ENCODE results near the gene LOX. TPM values are rescaled to one million over a fixed set of nuclear protein-coding genes. Genes with fewer than 3 reads are reported as not detected.

Gene LOX
- total RNA-seq, 1 experiment from 2014 or later = 0.79 TPM

GRCh38 chr5:122081541-122081940 is 3.5 kb upstream of the LOX start:
- Histone ChIP-seq H3K27me3 (ENCODE audit: insufficient read depth, low read length) (peaks cover 15% of the 10 kb centered on the region; the same call in 1 of the 2 replicates), H2AK5ac (ENCODE audit: insufficient read length, low read length) (no peak overlapping the region), H2BK120ac (ENCODE audit: low read depth, low read length, poor library complexity, severe bottlenecking) (no peak overlapping the region), H3K9ac (ENCODE audit: extremely low read depth, insufficient read length, low read length) (no peak overlapping the region), H3K18ac (ENCODE audit: insufficient read length, low read depth, low read length) (no peak overlapping the region), H3K23me2 (ENCODE audit: insufficient read length, low read depth, low read length, poor library complexity, severe bottlenecking) (peaks cover 17% of the 10 kb centered on the region), H3K79me1 (ENCODE audit: insufficient read depth, low read depth, low read length, poor library complexity, severe bottlenecking) (no peaks in the 10 kb centered on the region), H3K4me2 (ENCODE audit: insufficient read depth, insufficient read length, low read length) (no peak overlapping the region), H3K79me2 (ENCODE audit: insufficient read depth, low read length) (no peaks in the 10 kb centered on the region), H3K23ac (ENCODE audit: insufficient read length, low read depth, low read length) (no peak overlapping the region), H3K4me1 (ENCODE audit: insufficient read depth, low read length) (no peaks in the 10 kb centered on the region), H2AFZ (ENCODE audit: low read length) (no peak overlapping the region), H3T11ph (ENCODE audit: low read length) (no peak overlapping the region), H4K8ac (replicated peaks; ENCODE audit: insufficient read length, low read depth, low read length) (no peak overlapping the region), H3K14ac (ENCODE audit: insufficient read depth, low read length) (no peak overlapping the region), H2BK5ac (ENCODE audit: insufficient read length, low read length) (no peak overlapping the region), H3K4ac (ENCODE audit: low read depth, low read length) (no peak overlapping the region), H2BK15ac (ENCODE audit: low read depth, low read length) (no peak overlapping the region), H2BK12ac (ENCODE audit: insufficient read length, low read depth, low read length) (no peak overlapping the region), H4K91ac (ENCODE audit: insufficient read length, low read depth, low read length) (no peak overlapping the region), H3K27ac (ENCODE audit: insufficient read length, low read depth, low read length) (no peak overlapping the region), H3K9me3 (ENCODE audit: control insufficient read depth, low read depth, low read length) (no peaks in the 10 kb centered on the region), H4K5ac (ENCODE audit: insufficient read length, low read depth, low read length) (no peak overlapping the region), H4K20me1 (ENCODE audit: control insufficient read depth, insufficient read depth, insufficient read length) (no peaks in the 10 kb centered on the region), H3K56ac (ENCODE audit: insufficient read length, low read depth, low read length) (no peak overlapping the region), H2BK20ac (ENCODE audit: low read depth, low read length, poor library complexity, severe bottlenecking) (no peak overlapping the region)
- Mint-ChIP-seq H3K4me1 (peaks cover 25 to 28% of the 10 kb centered on the region in 2 experiments), H3K36me3 (ENCODE audit: insufficient read depth in 1 of 3, low read depth in 3 of 3) (no peaks in the 10 kb centered on the region; a peak in 1 of 7 replicates), H3K27ac (no peak overlapping the region), H3K4me3 (no peak overlapping the region), H3K27me3 (ENCODE audit: low read depth) (peaks cover 39% of the 10 kb centered on the region), H3K9me3 (no peaks in the 10 kb centered on the region)
- no peak for TF ChIP-seq CTCF (conservative IDR thresholded peaks at IDR 0.05)
- no peak for DNase-seq
- WGBS (ENCODE audit: extremely low coverage, insufficient read length, low lambda C conversion rate) = no CpG with 5 or more reads among the region's 2 CpGs
